HG03196 (cell line): ENCODE results near the gene MTCH1.
"Not testable (repeated sequence)": the region's sequence is repeated elsewhere in the genome, so short reads cannot be mapped to it uniquely, and the experiment has no call there.

Experiments used
- ATAC-seq: cut with Tn5 transposase; IDR thresholded peaks from one replicate; pipeline ENCODE4 v1.9.1; 2021; ENCODE audit not compliant: unreplicated experiment

Gene MTCH1

DNA sequence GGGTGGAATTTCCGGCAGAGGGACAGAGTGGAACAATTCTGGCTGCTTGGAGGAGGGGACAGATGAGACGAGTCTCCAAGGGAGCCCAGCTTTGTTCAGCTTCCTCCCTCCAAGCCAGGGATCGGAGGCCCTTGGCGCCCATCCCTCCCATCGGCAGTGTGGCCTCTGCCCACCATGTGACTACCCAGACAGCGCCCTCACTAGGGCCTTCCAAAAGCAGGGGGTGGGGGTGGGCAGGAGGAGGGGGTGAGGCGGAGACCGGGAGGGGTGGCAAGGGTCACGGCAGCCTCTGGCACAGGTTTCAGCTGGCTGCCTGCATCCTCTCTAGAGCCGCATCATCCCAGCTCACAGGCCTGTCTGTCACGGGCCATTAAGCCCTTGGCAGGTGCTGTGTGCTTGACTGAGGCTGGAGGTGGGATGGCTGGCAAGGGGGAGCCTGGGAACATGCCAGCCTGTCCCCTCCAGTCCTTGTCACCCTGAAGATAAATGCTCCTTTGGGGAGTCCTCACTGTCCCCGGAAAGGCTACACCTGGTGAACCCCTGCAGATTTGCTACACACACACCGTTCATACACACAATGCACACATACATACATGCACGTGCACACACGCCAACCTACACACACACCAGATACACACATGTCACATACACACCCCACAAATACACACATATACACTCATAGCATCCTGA is 13.2 kb upstream of the MTCH1 start:
- ATAC-seq: no peak

DNA sequence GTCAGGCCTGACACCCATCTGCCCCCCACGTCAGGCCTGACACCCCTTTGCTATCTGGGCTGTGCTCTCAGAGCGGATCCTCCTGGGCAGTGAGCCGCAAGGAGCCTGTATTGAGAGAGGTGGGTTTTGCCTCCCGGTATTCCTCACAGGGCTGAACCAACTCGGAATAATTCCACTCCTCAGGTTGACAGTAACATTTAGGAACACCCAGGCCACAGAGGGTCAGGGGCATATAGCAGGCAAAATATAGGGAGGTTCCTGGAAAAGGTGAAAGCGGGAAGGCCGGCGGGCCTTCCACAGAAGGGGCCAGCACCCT is 12.7 kb upstream of the MTCH1 start:
- no peak for ATAC-seq

DNA sequence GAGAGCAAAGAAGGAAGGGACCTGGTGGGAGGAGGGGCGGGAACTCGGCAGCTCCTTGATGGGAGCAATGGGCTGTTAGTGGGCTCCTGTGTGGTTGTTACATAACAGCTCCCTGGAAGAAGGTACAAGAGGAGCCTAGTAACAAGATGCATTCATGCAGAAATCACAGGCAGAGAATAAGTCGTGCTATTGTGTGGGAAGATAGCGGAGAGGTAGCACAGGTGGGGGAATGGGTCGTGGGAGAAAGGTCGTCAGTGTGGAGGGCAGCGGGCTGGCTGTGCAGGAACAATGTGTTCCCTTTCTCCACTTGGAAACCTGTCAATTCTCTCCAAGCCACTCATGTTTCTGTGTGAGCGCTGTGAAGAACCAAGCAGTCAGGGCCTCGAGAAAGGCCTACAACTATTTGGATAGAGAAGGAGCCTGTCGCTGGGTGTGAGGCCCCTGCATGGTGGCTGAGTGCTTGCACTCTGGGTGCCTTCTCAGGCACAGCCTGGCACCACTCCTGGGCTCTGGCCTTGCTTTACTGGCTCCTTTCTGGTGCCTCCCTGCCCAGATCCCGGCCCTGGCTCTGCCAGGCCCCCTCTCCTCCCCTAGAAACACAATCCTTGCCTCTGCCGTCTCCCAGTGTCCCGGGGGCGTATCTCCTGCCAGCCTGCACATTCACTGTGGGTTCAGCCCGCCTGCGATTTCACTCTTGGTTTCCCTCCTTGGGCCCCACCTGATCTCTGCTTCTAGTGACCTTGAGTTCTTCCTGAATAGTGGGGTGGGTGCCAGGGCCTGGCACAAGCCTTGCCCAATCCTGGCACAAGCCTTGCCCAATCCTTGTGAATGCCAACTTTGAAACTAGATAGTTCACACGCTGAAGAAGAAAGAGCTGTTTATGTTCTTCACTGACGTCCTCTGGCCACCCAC is 12.1 kb upstream of the MTCH1 start:
- ATAC-seq: no peak

DNA sequence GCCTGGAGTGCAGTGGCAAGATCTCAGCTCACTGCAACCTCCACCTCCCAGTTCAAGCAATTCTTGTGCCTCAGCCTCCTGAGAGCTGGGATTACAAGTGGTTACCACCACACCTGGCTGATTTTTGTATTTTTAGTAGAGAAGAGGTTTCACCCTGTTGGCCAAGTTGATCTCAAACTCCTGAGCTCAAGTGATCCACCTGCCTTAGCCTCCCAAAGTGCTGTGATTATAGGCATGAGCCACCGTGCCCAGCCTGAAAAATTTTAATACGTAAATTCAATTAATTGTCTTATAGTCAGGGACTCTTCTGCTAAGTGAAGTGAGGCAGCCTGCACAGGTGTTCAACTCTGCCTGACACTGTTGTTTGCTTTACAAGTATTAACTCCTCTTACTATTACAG is 4.4 kb upstream of the MTCH1 start:
- not testable (repeated sequence) for ATAC-seq

DNA sequence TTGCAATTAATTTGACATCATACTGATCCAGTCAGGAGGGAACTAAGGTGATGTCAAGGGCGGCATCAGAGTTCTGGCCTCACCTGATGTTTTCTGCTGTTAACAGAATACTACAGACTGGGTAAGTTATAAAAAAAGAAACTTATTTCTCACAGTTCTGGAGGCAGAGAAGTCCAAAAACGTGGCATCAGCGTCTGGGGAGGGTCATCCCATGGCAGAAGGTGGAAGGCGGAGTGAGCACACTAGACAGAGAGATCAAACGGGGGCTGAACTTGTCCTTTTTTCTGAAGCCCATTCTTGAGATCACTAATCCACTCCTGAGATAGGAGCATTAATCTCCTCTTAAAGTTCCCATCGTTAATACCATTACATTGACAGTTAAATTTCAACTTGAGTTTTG is 3.3 kb upstream of the MTCH1 start:
- ATAC-seq: no peak

DNA sequence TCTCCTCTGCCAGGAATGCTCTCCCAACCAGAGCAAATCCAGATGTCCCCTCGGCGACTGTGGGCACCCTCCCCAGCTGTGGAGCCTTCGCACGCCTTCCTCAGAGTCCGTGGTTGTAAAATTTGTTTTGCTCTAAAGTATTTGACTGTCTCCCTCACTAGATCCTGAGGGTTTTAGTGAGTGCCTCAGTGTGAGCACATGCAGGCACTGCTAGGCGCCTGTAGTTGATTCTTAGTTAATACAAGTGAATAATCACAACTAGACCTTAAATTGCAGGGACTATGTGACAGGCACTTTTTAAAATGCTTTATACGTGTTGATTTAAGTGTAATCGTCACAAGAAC is 680 bp upstream of the MTCH1 start:
- peak; percentile 1 for ATAC-seq

DNA sequence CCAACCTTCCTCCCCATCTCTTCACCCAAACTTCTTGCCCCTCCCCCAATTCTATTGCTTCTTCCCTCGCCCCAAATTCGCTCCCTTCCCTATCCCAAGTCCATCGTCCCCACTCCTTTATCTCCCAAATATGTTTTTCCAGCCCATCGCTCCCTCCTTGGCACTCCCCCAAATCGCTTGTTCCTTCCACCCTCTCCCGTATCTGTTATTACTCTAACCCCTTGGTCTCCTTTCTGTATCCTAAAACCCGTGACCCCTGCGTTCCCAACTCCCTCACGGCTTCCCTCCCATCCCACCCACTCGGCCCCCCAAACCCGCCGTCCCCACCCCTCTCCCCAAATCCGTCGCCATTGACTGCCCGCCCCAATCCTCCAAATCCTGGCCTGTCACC is 584 bp downstream of the MTCH1 start:
- no peak for ATAC-seq

DNA sequence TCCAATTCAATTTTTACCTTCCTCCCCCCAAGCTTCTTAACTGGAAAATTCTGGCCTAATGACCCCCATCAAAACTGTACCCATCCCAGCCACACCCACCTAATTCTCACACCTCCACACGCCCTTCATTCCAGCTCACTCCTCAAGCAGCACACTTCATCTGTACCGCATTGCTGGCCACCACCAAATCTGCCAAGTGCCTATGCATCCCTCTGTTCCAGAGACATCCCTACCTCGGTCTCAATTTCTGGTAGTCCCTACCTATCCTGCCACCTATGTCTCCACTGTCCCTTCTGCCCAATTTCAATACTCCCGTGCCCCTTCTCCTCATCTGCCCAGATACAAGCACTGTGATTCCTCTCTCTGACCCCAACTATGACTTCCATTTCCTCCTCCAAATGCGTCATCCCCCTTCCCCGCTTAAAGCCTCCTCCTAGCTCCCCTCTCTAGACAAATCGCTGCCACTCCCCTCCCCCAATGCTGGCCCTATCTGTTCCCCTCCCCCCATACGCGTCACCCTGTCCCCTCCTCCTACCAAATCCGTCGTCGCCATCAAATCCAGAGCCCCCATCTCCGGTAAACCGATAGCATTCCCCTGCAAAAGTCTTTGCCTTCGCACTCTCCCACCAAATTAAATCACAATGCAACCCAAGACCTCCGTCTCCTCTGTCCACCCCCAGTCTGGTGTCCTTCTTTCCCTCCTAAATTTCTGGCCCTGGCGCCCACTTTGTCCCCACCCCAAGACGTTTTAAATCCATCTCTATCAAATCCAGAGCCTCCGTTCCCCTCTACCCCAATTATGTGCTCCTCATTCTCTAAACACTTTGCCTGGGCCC is 1.2 kb downstream of the MTCH1 start:
- ATAC-seq: no peak

DNA sequence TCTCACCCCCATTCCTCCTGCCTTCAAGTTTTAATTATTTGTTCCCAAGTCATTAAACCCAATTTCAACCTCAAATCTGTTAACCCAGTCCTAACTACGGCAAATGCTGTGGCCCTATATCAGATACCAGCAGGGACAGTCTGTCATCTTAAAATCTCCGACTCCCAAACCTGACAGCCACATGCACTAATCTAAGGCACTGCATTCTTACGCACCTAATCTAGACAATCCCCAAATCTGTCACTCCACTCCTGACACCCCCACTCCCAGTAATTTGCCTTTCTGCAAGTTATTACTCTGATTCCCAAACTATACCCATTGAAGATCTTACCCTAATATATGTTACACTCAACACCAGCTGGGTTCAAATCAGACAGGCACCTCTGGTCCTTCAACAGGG is 2.5 kb downstream of the MTCH1 start:
- ATAC-seq: no peak

DNA sequence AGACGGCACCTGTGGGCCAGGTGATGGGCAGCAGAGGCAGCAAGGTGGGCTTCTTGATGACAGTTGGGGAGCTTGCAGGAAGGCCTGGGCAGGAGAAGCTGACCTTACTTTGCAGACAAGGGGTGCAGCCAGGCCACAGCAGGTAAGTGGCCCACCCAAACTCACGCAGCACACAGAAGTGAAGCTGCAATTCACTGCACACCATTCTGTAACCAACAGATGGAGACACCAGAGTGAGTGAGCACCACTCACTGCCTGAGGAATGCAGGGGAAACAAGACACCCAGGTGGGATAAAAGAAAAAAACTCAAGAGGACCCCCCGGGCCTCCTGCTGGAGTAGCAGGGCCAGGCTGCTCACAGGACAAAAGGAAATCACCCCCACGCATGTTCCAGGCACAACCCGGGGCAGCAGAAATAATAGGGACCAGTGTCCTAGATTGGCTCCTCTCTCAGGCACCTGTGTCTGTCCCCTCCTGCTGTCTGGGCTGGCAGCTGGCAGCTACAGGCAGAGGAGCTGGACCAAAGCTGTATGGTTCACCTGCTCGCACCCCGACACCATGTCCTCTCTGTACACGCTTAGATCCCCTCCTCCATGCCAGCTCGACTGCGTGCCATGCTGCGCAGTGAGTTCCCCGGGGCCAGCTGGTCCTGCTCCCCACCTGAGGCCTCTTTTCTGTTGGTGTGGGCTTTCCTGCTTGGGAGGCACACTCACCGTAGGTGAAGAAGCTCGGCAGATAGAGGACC is 4.9 kb downstream of the MTCH1 start:
- ATAC-seq: no peak

DNA sequence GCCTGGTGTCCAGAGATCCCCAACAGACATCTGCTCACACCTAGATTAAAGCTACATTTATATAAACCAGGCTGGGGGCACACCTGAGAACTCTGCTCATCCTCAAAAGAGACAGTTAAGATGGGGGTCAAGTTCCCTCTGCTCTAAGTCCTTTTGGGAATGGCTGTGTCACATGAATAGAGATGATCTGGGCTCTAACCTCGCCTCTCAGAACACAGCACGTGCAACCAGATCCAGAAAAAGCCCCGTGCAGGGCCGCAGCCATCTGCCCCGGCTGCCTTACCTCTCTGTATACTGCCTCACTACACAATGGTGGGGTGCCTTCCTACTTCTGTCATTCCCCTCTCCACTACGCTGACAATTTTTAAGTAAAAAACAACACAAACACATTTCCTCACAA is 5.9 kb downstream of the MTCH1 start:
- no peak for ATAC-seq

DNA sequence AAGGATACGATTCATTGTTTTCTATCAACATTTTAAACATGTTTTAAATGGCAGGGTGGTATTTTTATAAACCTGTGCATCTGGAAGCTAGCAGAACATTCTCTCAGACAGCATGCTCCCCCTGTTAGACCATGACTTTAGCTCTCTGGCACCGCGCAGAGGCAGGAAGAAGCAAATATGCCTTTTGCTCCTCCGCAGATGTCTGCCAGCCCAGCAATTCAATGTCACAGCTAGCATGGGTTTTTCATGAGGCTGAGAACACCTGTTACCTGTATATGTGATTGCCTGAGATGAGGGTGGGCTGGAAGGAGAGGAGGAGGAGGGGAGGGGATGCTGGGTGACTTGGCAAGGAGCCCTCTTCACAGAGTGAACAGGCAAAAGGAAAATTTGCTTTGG is 6.7 kb downstream of the MTCH1 start:
- ATAC-seq: no peak

DNA sequence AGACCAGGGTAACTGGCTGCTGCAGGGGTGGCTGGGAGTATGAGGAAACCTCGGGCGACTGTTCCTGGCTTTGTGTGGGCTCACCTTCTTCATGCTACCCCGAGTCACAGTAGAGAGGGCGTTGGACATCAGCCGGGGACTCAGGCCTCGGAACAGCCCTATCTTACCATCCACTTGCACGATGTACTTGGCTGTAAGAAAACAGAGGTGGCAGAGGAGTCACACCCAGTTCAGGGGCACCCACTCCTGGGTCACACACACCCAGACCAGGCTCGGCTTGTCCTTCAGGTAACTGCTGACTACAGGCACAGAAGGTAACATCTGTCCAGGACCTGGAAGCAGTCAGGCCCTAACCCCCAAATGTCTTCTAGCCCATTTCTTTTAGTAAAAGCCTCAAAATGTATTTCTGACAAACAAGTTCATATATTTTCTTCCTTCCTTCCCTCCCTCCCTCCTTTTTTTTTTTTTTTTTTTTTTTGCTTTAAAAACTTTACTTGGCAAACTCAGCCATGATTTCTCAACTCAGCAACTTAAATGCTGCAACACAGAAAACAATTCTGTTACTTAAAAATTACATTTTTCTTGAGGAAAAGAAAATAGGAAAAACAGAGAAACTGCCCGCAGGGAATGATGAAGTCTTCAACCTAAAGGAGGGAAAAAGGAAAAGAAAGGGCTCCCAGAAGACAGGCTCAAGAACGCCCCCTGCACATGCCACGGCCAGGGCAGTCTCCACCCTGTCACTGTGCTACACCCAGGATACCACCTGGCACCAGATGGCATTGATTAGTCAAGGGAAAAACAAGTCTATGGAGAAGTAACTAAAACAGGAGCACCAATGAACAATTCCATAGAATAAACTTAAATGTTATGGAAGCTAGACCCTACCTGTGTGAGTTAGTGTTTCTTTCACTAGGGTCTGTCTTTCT is 7.3 kb downstream of the MTCH1 start:
- no peak for ATAC-seq

DNA sequence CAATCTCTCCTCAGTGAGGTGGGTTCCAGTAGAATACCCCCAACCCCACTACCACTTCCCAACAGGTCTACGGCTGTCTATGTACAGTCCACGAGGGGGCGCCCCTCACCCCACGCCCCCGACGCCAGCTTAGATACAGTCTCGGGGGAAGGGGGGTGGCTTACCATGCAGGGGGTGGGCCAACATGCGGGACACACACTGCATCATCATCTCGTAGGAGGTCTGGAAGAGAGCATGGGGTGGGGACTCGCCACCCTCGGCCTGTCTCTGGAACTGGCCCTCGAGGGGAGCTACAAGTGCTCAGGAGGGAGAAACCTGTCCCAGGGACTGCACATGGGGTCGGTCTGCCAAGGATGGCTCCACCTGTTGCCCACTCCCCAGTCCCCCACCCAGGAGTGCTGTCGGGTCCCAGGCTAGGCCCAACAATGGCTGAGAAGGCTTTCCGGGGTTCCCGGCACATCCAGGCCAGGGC is 8.5 kb downstream of the MTCH1 start:
- ATAC-seq: no peak

DNA sequence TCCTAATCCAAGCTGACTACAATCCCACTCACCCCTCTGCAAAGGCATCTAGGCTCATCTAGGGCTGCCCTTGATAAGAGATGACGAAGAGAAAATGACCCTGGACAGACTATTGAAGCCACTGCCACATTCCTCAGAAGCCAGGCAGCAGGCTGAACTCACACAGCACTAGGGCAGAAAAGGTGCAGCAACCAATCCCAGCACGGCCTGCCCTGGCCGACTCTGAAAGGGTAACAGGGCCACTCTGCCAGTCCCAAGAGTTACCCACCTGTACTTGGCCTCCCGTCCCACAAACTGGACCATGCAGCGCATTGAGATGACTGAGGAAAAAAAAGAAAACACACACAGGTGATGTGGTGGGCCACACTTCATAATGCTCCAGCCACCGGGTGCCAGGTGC is 9.1 kb downstream of the MTCH1 start:
- ATAC-seq: no peak

DNA sequence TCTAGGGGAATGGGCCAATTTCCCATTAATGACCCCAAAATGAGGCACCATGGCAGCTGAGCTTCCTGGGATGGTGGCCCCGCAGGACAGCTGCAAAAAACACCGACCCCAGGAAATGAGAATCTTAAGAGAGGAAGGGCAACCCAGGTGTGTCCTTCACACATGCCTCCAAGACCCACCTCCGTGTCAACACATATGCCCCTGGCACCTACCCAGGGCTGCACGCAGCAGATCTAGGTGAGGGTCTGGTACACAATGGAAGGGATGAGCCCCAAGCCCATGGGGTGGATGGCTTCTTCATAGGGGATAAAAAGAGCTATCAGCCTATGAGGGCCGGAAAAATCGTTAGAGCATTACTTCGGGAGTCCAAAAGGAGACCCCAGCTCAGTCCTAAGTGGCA is 9.5 kb downstream of the MTCH1 start:
- ATAC-seq: no peak

DNA sequence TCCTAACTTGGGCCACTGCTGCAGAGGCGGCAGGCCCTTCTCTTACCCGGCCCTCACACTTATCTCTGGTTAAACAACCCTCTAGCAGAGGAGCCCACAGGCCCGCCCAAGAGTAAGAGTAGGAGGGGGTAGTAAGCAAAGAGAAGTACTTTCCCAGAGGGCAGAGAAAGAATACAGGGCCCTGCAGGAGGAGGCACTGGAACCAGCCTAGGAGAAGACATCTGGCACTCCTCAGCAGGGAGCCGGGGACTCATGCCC is 10.1 kb downstream of the MTCH1 start:
- ATAC-seq: no peak

DNA sequence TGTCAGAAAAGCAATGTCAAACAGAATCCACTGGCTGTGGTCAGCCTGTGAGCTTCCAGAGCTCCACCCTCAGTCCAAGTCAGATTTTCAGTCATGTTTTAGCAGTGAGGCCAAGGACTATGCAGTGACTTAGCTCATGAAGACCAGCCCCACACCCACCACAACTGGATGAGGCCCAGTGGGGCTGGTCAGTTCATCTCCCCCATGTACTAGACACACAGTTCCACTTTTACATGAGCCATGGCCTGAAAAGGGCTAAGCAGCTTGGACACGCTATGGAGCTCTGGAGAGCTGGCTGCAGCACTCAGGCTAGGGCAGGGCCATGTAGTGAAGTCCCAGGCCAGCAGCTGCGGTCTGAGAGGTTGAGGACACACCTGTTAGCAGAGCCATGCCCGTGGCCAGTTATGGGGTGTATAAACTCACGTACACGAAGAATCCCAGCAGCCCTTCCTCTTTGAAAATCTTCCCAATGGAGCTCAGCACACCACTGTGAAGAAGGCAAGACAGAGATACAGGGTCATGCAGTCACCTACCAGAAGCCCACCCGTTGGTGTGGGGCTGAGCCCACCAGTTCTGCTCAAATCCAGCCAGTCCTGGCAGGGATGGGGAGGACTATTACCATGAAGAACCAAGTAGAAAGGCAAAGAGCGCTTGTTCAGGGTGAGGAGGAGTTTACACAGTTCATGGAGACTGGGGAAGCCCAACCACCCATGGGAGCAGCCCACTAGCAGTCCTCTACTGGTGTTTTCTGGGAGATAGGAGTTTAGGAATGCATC is 10.6 kb downstream of the MTCH1 start:
- ATAC-seq: no peak

DNA sequence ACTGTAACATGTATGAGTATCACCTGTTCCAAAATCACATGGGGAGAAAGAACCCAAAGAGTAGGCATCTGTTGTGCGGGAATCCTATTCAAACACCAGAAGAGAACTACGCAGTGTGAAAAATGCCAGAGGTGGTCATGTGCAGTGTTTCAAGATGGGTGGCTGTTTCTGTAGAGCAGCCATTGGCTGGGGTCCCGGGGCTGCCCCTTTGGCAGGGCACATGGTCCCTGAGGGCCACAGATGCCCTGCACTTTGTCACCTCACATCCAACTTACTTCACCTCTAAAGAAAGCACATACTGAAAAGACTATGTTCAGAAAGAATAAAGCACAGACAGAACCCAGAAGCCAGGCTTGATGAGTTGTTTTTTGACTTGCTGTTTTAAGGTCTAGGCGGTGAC is 12.3 kb downstream of the MTCH1 start:
- no peak for ATAC-seq

DNA sequence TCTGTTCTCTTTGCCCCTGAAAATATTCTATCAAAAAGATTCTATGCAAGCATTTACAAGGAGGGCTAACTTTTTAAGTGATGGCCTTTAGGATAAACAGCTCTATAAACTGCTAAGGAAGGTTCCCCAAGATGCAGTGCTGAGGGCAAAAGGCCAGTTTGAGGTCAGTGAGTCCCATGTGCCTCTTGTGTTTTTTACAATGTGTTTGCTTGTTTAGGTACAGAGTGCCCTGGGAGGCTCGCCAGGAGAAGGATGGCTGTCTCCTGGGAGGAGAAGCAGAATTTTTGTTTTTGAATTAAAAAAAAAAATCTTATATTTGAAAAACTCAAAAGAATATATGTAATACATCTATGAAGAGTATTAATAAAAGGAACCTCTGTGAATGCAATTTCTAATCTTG is 12.8 kb downstream of the MTCH1 start:
- ATAC-seq: no peak
